NCI-H510A (cell line): ENCODE data around the gene INTS3.

ENCODE experiments used
- DNase-seq: peaks from one replicate; lab custom pipeline; 2025; lab: John Stamatoyannopoulos, UW

The INTS3 gene

GRCh38 chr1:153727463-153728304 lies at the start of gene INTS3:
Gene INTS3 (plus strand): TSS chr1:153728050. CDS start chr1:153728635, 585 bp downstream.
- peak; percentile 98 for DNase-seq

DNA sequence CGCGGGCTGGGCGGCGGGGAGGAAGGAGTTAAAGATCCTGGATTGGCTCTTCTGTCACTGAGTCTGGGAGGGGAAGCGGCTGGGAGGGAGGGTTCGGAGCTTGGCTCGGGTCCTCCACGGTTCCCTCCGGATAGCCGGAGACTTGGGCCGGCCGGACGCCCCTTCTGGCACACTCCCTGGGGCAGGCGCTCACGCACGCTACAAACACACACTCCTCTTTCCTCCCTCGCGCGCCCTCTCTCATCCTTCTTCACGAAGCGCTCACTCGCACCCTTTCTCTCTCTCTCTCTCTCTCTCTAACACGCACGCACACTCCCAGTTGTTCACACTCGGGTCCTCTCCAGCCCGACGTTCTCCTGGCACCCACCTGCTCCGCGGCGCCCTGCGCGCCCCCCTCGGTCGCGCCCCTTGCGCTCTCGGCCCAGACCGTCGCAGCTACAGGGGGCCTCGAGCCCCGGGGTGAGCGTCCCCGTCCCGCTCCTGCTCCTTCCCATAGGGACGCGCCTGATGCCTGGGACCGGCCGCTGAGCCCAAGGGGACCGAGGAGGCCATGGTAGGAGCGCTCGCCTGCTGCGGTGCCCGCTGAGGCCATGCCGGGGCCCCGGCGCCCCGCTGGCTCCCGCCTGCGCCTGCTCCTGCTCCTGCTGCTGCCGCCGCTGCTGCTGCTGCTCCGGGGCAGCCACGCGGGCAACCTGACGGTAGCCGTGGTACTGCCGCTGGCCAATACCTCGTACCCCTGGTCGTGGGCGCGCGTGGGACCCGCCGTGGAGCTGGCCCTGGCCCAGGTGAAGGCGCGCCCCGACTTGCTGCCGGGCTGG lies 49.1 kb upstream of the INTS3 start, which contains the start of gene NPR1:
Gene NPR1 (plus strand): TSS at position 170 of the 818 bp plus-strand sequence. CDS start 421 bp downstream, at position 591.
- DNase-seq = no peak

- no peak for DNase-seq
Measured at GRCh38 chr1:153679337-153680119, 48.3 kb upstream of the INTS3 start.

- no peak for DNase-seq
Measured at GRCh38 chr1:153680120-153680403, 47.8 kb upstream of the INTS3 start.

- no peak for DNase-seq
Measured at GRCh38 chr1:153682730-153683129, 45.1 kb upstream of the INTS3 start.

DNA sequence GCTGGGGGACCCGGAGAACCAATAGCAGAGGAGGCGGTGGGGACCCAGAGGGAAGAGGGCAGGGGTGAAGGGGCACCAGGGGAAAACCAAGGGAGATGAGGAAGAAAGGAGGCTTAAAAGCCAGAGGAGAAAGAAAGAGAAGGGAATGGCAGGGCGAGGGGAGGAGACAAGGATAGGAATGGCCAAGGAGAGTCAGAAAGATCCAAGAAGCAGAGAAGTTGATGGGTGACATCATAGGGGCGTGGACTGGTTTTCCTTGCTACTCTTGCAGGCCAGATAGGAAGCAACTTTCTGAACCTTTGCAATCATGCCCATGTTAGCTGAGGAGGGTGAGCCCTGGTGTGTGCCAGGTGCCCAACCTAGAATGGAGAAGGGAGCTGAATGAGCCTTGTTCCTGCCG lies 44.0 kb upstream of the INTS3 start:
- DNase-seq = no peak

DNA sequence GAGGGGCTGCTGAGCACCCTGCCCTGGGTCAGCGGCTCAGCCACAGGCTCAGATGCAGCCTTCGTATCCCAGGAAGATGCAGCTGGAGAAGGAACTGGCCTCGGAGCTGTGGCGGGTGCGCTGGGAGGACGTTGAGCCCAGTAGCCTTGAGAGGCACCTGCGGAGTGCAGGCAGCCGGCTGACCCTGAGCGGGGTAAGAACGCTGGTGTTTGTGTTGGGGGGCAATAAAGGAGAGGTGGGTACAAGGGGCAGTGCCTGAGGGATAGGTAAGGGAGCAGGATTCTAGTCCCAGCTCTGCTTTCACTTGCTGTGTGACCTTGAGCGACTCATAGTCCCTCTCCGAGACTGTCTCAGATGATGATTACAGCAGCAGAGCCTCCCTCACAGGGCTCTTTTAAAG lies 43.0 kb upstream of the INTS3 start:
- DNase-seq = no peak

- no peak for DNase-seq
Measured at GRCh38 chr1:153685544-153686340, 42.1 kb upstream of the INTS3 start.

GRCh38 chr1:153687346-153688125 lies 40.3 kb upstream of the INTS3 start:
- no peak for DNase-seq

DNA sequence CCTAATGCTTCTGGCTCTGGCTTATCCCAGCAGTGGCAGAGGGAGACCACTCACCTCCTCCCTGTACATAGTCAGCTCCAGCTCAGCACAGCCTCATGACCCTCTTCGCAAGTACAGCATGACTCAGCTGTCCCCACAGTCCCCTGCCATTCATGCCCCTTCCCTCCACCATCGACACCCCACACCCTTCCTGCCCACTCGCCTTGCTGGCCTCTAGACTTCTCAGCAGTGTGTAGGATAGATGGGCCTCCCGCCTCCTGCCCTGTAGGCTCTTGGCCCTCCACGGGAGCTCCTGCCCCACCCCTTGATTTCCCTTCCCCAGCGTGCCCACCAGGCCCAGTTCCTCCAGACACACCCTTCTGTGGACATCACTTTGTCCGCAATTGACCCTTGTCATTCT lies 39.6 kb upstream of the INTS3 start:
- no peak for DNase-seq

DNA sequence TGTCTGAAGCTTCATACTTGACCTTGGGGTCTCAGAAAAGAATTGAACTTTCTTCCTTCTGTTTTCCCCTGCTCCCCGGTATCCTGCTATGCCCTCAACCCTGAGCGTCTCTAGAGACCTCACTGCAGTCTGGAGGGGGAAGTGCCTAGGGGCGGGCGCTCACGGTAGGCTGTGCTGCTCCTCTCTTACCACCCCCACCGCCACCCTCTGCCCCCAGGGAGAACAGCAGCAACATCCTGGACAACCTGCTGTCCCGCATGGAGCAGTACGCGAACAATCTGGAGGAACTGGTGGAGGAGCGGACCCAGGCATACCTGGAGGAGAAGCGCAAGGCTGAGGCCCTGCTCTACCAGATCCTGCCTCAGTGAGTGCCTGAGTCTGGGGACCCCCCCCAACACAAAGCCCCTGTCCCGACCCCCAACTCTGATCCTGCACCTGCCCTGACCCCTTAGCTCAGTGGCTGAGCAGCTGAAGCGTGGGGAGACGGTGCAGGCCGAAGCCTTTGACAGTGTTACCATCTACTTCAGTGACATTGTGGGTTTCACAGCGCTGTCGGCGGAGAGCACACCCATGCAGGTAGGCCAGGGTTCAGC lies 39.0 kb upstream of the INTS3 start:
- DNase-seq = no peak

- DNase-seq = no peak
Measured at GRCh38 chr1:153693466-153693865, 34.4 kb upstream of the INTS3 start.

DNA sequence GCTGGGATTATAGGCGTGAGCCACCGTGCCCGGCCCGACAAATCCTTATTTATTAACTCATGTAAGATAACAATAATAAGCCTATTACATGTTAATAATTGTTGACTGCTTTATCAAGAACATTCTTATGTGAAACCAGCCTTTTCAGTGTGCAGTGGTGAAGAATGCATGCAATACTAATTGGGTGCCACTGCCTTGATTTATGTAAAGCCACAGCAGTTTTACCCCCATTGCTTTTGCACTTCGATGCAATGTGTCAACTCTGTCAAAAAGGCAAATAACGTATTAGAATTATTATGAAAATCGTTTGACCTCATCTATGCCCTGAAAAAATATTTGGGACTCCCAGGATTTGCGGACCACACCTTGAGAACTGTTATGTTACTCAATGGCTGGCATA lies 31.1 kb upstream of the INTS3 start:
- DNase-seq = no peak

DNA sequence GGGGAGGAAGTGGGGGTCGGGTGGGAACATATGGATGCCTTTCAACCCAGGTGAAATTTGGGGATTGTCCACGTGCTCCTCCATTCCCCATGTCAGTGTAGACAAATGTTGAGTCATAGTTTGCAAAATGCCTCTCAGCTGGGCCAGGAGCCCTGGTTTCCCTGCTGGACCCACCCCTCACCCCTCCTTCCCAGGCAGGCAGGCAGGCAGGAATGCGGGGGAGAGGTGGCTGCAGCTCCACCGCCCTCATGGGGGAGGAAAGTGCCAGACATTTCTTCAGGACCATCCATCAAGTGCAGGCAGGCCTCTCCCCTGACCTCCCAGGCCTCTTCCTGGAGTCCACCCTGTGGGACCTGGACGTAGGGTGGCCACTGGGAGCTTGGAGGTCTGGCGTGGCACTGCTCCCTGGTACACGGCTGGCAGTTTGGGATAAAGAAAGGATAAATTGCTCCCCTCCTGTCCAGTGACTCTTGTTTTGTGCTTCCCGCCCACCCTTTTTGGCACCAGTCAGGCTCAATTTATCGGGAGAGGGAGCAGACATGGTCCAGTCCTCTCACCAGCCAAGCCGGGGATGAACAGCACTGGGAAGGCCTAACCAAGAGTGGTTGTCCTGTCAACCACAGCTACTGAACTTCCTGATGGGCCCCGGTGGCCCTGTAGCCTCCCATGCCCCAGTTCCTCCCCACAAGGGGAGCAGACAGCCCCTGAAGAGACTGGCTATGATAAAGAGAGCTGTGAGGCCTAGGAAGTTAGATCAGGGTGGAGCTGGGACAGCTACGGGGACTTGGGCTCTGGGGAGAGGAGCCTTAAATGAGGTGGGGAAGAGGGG lies 30.4 kb upstream of the INTS3 start:
- no peak for DNase-seq

DNA sequence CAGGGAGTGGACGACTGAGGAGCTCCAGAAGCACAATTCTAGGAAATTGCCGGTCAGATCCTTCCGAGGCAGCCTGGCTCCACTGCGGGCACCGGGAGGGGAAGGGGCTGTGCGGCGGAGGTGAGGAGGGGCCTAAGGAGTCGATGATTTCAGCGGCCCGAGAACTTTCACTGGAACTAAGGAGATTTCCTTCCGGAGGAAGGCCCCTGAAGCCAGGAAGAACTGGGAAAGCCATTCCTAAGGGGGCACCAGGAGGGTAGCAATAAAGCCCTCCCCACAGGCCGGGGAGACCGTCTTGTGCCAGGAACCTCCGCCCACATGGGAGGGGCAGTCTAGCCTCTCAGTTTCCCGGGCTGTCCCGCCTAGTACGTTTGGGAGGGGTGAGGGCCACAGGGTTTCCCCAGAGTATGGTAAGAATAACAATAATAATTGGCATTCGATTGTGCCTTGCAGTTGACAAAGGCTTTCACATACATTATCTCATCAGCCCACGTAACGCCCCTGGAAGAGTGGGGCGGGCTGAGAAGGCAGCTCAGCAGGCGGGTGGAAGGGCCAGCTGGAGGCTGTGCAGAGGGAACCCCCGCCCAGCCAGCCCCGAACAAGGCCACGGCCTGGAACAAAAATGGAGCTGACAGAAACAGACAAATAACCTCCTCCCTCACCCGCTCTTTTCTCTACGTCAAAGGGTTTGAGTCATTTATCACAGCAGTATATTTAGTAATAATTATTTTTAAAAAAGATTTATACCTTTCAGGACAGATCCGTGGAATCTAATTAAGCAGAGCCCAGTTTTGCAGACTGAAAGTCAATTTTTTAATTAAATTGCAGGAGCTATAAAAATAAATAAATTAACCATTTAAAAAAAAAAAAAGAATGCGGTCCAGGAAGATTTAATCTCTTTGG lies 29.6 kb upstream of the INTS3 start:
- DNase-seq = no peak

DNA sequence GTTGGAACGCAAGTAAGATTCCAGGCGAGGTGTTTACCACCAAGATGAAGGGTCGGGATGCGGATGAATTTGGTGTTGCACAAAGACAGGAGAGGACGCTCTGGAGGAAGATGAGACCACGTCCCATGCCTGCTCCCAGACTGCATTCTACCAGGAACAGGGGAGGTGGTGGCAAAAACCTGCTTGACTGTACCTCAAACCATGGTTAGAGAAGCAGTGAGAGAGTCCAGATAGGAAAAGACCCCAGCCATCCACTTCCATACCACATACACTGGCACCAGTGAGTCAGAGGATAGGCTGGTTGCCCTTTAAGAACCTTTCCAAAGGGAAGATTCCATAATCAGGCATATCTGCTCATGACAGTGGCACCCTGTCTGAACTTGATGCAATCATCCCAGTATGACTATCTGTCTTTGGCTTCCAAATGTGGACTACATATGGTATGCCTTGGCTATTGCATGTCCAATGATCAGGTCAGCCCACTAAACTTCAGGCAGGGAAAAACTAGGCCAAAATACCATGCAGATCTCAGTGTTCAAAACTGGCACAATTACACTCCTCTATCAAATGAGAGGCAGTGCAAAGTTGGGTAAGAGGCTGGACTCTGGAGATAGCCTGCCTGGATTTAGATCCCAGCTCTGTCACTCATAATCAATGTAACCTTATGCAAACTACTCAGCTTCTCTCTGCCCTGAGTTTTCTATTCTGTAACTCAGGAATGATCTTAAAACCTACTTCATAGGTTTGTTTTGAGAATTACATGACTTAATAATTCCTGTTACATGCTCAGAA lies 28.7 kb upstream of the INTS3 start:
- DNase-seq = no peak

- DNase-seq = no peak
Measured at GRCh38 chr1:153699768-153700167, 28.1 kb upstream of the INTS3 start.

- DNase-seq = no peak
Measured at GRCh38 chr1:153705484-153705883, 22.4 kb upstream of the INTS3 start.
